ENCODE results near the gene SLC5A11. TPM values are rescaled to one million over a fixed set of nuclear protein-coding genes. Genes with fewer than 3 reads are reported as not detected.
A peak's percentile ranks its signal among the peaks of the same experiment; 100 is the strongest.
"Not testable (repeated sequence)": the region's sequence is repeated elsewhere in the genome, so short reads cannot be mapped to it uniquely, and the experiment has no call there.

SLC5A11 gene
- total and polyA plus RNA-seq, 7 donors = 0.05 to 0.24 (median 0.16) TPM; not detected in 3

- intact Hi-C loops (cut with DNase I) = loop anchor here in 1 of 2 donors (5.0 kb wide), 1 partner anchor 140 kb away; no protein-coding TSS in a partner anchor
These were observed 38.5 kb upstream of the SLC5A11 start for GRCh38 chr16:24807301-24807700.

DNA sequence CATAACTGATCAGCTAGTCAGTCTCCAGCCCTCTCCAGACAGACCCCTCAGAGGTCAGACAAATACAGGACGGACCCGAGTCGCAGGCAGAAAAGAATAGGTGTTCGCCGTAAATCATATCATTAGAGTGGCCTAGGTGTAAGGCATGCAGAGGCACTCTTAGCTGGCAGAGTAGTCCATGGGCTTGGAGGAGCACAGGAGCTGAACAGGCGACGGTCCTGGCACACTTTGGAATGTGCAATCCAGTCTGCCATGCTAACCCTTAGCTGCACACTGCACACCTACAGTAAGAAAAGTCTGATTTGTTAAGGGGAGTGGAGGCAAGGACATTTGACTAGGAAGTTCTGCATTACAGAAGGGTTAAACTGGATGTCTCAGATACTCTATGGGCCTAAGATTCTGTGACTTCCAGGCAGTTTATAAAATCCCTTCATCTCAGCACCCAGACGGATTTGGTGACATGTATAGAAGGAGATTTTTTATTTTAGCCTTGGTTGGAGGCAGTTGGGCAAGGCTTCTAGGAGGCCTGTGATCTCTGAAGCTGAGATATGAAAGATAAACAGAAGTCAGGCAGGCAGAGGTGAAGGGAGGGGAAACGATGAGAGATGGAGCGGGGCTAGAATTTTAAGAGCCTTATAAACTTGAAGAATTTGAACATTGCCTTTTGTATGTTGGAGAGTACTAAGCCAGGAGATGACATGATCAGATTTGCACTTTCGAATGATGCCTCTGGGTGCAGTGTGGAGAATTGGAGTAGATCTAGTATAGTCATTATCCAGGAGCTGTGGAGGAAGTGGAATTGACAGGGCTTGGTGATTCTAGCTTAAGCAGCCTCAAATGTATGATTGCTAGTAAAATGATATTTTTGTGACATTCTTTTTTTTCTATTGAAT lies 34.6 kb upstream of the SLC5A11 start:
- Histone ChIP-seq H3K4me1 (no peaks in the 10 kb centered on the region), H3K9me3 (no peaks in the 10 kb centered on the region), H3K27ac (no peak overlapping the region), H3K27me3 (ENCODE audit: insufficient read depth in 3 of 3, low read length in 2 of 3) (no peaks in the 10 kb centered on the region), H3K36me3 (ENCODE audit: insufficient read depth in 1 of 2, low read depth in 1 of 2) (peaks cover 18 to 100% of the 10 kb centered on the region in 2 donors), H3K4me3 (no peak overlapping the region)
- WGBS, 3 donors = 61 to 75% (median 66%) methylated on average over 11 of the region's 11 CpGs
- DNase-seq = no peak
- peak in 2 of 4 donors; percentile 29 to 34 for ATAC-seq
- TF ChIP-seq, protein P1, sequence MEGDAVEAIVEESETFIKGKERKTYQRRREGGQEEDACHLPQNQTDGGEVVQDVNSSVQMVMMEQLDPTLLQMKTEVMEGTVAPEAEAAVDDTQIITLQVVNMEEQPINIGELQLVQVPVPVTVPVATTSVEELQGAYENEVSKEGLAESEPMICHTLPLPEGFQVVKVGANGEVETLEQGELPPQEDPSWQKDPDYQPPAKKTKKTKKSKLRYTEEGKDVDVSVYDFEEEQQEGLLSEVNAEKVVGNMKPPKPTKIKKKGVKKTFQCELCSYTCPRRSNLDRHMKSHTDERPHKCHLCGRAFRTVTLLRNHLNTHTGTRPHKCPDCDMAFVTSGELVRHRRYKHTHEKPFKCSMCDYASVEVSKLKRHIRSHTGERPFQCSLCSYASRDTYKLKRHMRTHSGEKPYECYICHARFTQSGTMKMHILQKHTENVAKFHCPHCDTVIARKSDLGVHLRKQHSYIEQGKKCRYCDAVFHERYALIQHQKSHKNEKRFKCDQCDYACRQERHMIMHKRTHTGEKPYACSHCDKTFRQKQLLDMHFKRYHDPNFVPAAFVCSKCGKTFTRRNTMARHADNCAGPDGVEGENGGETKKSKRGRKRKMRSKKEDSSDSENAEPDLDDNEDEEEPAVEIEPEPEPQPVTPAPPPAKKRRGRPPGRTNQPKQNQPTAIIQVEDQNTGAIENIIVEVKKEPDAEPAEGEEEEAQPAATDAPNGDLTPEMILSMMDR (IDR thresholded peaks at IDR 0.05) = no peak
- intact Hi-C loops (cut with DNase I) = loop anchor here in 1 of 2 donors (10.0 kb wide), 1 partner anchor 354 kb away; no protein-coding TSS in a partner anchor

More at GRCh38 chr16:24807301-24807700, 38.5 kb upstream of the SLC5A11 start:
- TF ChIP-seq, protein P1 (IDR thresholded peaks at IDR 0.05) = no peak
- Histone ChIP-seq H3K4me1 (no peaks in the 10 kb centered on the region), H3K27me3 (ENCODE audit: insufficient read depth in 3 of 3, low read length in 2 of 3) (no peaks in the 10 kb centered on the region), H3K9me3 (no peaks in the 10 kb centered on the region), H3K36me3 (ENCODE audit: insufficient read depth in 1 of 2, low read depth in 1 of 2) (peaks cover 22 to 100% of the 10 kb centered on the region in 2 donors), H3K4me3 (no peak overlapping the region), H3K27ac (no peak overlapping the region)
- ATAC-seq = no peak
- 57 to 75% (median 59%) methylated on average over 1 of the region's 1 CpG for WGBS, 3 donors
- no peak for DNase-seq

DNA sequence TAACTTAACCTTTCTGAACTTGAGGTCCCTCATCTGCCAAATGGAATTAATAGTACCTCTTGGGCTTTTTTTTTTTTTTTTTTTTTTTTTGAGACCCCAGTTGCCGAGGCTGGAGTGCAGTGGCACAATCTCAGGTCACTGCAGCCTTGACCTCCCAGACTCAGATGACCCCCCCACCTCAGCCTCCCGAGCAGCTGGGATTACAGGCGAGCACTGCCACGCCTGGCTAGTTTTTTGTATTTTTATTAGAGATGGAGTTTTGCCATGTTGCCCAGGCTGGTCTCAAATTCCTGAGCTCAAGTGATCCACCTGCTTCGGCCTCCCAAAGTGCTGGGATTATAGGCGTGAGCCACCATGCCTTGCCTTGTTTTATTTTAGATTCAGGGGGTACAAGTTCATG lies 33.0 kb upstream of the SLC5A11 start:
- H3K36me3 ChIP-seq (ENCODE audit: insufficient read depth in 1 of 2, low read depth in 1 of 2) = peaks cover 13 to 100% of the 10 kb centered on the region in 2 donors
- not testable (repeated sequence) for H3K27me3 ChIP-seq (ENCODE audit: insufficient read depth in 3 of 3, low read length in 2 of 3); H3K4me3 ChIP-seq; H3K27ac ChIP-seq; H3K4me1 ChIP-seq; H3K9me3 ChIP-seq; DNase-seq
- peak in 1 of 4 donors; percentile 40 for ATAC-seq
- intact Hi-C loops (cut with DNase I) = loop anchor here in 1 of 2 donors (10.0 kb wide), 1 partner anchor 352 kb away; no protein-coding TSS in a partner anchor
- WGBS, 3 donors = 24 to 48% (median 36%) methylated on average over 5 to 6 of the region's 6 CpGs

DNA sequence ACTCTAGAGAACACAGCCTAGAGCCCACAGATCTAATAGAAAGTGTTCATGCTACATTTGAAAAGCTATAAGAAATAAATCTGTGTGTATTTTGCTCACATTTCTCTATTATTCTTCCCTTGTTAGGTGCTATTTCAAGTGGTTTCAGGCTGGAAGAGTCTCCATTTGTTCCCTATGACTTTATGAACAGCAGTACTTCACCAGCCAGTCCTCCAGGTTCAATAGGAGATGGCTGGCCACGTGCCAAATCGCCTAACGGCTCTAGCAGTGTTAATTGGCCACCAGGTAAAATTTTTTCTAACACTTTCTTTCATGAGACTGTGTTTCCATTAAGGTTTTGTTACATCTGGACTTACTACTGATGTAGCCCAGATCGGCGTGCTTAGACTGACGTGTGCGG lies 30.7 kb upstream of the SLC5A11 start:
- DNase-seq (no peak), ATAC-seq (no peak)
- Histone ChIP-seq H3K9me3 (no peaks in the 10 kb centered on the region), H3K4me3 (no peak overlapping the region), H3K4me1 (no peaks in the 10 kb centered on the region), H3K27ac (no peak overlapping the region), H3K36me3 (ENCODE audit: insufficient read depth in 1 of 2, low read depth in 1 of 2) (peaks cover 13 to 100% of the 10 kb centered on the region in 2 donors), H3K27me3 (ENCODE audit: insufficient read depth in 3 of 3, low read length in 2 of 3) (no peaks in the 10 kb centered on the region)
- WGBS, 3 donors = 84 to 94% (median 89%) methylated on average over 7 of the region's 7 CpGs
- intact Hi-C loops (cut with DNase I) = loop anchor here (5.0 to 10.0 kb wide), 3 partner anchors 142 to 350 kb away; no protein-coding TSS in a partner anchor
- TF ChIP-seq, protein P1 (IDR thresholded peaks at IDR 0.05) = no peak

GRCh38 chr16:24816688-24817087 lies 29.1 kb upstream of the SLC5A11 start:
- DNase-seq (no peak), ATAC-seq (no peak)
- Histone ChIP-seq H3K9me3 (no peaks in the 10 kb centered on the region), H3K36me3 (ENCODE audit: insufficient read depth in 1 of 2, low read depth in 1 of 2) (peaks cover 20 to 100% of the 10 kb centered on the region in 2 donors), H3K27ac (no peak overlapping the region), H3K4me3 (no peak overlapping the region), H3K27me3 (ENCODE audit: insufficient read depth in 3 of 3, low read length in 2 of 3) (no peaks in the 10 kb centered on the region), H3K4me1 (no peaks in the 10 kb centered on the region)
- WGBS, 3 donors = 56 to 76% (median 66%) methylated on average over 6 of the region's 6 CpGs
- intact Hi-C loops (cut with DNase I) = loop anchor here (5.0 to 10.0 kb wide), 3 partner anchors 141 to 348 kb away; no protein-coding TSS in a partner anchor
- TF ChIP-seq, protein P1 (IDR thresholded peaks at IDR 0.05) = no peak
